ENCODE measurements around the gene KIAA1217. TPM values are rescaled to one million over a fixed set of nuclear protein-coding genes. Genes with fewer than 3 reads are reported as not detected.

KIAA1217 gene
- total and polyA plus RNA-seq, 2 of the 8 experiments (the other 6 are each of a cell fraction or from before 2014, with no cell fraction given): 4.5 to 15.6 TPM

GRCh38 chr10:24551161-24551560, 342.2 kb downstream of the KIAA1217 start (continued):
- no peak for TF ChIP-seq CHD7 (IDR thresholded peaks at IDR 0.05; ENCODE audit: insufficient replicate concordance, low read length)
- TF ChIP-seq EP300 (IDR thresholded peaks at IDR 0.05; ENCODE audit: borderline replicate concordance in 1 of 2, low read depth in 2 of 2, low read length in 2 of 2): no peak
- TF ChIP-seq FOSL1 (IDR thresholded peaks at IDR 0.05; ENCODE audit: insufficient read depth, low read depth, low read length): no peak
- TF ChIP-seq EGR1 (IDR thresholded peaks at IDR 0.05; ENCODE audit: borderline replicate concordance, low read depth, low read length): no peak
- TF ChIP-seq, protein P1, sequence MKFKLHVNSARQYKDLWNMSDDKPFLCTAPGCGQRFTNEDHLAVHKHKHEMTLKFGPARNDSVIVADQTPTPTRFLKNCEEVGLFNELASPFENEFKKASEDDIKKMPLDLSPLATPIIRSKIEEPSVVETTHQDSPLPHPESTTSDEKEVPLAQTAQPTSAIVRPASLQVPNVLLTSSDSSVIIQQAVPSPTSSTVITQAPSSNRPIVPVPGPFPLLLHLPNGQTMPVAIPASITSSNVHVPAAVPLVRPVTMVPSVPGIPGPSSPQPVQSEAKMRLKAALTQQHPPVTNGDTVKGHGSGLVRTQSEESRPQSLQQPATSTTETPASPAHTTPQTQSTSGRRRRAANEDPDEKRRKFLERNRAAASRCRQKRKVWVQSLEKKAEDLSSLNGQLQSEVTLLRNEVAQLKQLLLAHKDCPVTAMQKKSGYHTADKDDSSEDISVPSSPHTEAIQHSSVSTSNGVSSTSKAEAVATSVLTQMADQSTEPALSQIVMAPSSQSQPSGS (IDR thresholded peaks at IDR 0.05; ENCODE audit: low read length): no peak
- no peak for TF ChIP-seq SIRT6 (IDR thresholded peaks at IDR 0.05; ENCODE audit: low read length)

All from H1 (cell line).